CD1c-positive myeloid dendritic cell (primary cell): ENCODE results near the gene PACRGL.

Experiments used
- DNase-seq: peaks from one replicate; pipeline ENCODE4 v3.0.0-alpha.2; 2016; ENCODE audit errors: extremely low spot score

PACRGL gene

DNA sequence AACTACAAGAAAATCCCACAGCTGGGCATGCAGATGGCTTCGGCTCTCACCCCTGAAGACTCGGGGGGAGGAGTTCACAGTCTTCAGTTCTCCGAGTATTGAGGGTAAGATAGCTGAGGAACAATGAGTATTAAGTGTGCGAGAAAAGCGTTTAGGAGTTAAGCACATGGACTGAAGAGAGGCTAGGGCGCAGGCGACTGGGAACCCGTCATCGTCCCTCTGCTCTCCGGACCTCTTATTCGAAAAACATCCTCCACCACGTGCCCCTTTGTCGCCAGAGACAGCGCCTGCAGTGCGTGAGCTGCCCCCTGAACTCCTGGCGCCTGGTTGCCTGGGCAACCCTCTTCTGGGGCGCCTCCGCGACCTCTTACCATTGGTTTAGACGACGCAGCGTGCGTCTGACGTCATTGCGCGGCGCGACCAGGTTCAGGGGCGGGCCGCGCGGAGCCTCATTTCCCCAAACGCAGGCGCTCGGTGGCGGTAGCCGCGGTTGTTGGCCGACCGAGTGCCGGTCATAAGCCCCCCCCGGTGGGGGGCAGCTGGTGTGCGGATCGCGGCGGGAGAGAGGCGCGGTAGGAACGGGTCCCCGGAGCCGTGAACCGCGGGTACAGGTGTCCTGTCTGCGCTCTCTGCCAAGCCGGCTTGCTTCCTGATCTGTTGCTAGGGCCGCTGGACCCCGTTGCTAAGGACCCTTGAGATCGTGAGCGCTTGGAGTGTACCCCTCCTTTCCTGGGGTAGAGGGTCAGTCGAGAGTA is at the start of gene PACRGL:
Gene PACRGL, plus strand, starts transcription at position 452 of the 755 bp plus-strand sequence. CDS start 4,024 bp downstream, outside the sequence.
- peak; percentile 98 for DNase-seq

DNA sequence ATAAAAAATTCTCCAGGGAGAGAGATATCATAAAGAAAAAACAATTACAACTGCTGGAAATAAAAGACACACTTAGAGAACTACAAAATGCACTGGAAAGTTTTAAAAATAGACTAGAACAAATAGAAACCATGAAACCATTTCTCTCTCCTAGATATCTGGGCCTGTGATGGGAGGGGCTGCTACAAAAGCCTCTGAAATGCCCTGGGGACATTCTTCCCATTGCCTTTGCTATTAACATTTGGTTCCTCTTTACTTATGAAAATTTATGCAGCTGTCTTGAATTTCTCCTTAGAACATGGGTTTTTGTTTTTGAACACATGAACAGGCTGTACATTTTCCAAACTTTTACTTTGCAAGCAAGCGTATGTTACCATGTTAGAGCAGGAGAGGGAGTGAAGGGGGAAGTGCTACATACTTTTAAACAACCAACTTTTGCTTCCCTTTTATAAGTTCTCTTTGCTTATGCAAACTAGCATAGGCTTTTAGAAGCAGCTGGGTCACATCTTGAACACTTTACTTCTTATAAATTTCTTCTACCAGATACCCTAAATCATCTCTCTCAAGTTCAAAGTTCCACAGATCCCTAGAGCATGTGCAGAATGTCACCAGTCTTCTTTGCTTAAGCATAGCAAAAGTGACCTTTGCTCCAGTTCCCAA is 47.9 kb upstream of the PACRGL start:
- peak; percentile 63 for DNase-seq

DNA sequence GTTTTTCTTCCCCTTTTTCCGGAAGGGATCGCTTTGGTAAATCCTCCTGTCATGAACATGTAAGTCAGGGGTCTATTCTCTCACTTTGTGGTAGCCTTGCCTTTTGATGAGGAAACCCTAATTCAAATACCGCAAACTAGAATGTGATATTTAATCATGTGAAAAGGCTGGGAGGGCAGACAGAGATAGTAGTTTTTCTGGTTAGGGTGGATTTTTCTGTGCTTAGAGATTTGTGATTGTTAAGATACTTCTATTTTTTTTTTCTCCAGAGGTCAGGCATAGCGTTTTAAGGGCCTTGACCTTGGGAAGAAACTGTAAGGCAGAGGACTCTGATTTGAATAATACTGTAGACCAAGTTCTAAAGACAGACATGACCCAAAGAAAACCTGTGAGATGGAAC is 41.8 kb upstream of the PACRGL start:
- no peak for DNase-seq

DNA sequence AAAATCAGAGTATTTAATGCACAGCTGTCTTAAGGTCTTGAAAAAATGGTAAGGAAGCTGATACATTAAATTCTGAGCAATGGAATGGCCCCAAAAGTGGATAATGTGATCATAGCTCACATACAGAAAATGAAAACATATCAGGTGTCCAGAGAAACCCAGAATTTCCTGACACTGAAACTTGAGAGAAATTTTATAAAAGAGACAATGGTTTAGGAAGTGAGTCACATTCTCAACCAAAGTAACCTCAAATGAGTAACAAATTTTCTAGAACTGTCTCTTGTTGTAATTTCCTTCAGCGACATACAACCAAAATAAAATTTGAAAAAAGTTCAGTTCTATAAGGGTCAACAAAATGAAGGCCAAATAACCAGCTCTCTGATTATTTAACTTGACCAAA is 37.4 kb upstream of the PACRGL start:
- no peak for DNase-seq

DNA sequence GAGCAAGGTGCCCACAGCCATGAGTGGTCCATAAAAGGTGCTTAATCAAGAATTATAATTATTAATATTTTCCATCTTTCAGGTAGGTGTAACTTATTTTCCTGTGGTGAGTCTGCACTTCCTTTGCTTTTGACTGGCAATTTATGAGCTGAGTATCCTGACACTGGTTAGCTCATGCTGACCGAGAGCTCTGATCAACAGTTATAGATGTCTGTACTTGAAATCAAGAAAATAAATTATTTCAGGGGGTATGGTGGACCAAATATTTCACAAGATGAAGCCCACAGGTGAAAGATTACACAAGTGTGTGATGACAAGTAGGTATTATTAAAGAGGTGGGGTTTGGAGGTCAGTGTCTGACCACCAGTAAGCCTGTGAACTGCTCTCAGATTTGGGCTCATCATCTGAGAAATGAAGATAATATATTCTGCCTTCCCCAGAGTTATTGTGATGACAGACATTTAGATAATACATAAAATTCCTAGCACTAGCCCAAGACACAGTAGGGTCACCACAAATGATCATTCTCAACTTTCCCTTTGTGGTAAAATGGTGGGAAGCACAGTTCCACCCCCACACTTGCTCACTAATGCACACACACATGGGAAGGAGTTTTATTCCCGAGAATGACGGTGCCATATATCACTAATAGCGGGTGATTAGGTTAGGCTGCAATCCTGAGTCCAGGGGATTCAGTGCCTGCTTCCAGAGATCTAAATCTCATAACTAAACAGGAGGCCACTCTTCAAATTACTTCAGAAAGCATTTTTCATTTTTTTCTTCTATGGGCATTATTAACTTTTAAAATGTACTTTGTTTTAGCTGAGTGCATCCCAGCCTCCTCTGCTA is 34.0 kb upstream of the PACRGL start:
- DNase-seq, result no peak

DNA sequence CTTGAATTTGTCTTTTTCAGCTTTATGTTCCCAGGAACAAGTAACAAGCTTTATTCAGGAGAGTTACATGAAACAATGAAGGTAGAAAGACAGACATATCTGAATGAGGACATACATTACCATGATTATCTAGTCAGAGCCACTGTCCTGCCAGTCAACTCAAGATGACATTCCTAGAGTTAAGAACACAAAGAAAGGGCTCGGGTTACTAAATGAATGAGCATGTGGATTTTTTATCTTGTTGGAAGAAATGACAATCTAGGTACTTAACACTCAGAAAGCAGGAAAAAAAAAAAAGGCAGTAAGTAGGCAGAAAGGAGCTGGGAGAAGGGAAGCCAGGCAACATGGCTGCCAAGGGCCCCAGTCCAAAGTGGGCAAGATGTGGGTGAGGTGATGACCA is 28.0 kb upstream of the PACRGL start:
- DNase-seq, result no peak

DNA sequence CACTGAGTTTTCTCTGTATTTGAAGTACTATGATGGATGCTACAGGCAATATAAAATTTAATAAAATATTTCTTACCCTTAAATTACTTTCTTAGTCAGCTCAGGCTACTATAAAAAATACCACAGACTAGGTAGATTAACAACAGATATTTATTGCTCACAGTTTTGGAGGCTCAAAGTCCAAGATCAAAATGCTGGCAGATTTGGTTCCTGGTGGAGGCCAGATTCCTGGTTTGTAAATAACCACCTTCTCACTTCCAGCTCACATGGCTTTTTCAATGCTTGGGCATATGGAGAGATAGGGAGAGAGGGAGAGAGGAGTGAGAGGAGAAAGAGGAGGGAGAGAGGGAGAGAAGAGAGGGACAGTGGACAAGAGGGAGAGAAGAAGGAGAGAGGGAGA is 24.5 kb upstream of the PACRGL start:
- no peak for DNase-seq

DNA sequence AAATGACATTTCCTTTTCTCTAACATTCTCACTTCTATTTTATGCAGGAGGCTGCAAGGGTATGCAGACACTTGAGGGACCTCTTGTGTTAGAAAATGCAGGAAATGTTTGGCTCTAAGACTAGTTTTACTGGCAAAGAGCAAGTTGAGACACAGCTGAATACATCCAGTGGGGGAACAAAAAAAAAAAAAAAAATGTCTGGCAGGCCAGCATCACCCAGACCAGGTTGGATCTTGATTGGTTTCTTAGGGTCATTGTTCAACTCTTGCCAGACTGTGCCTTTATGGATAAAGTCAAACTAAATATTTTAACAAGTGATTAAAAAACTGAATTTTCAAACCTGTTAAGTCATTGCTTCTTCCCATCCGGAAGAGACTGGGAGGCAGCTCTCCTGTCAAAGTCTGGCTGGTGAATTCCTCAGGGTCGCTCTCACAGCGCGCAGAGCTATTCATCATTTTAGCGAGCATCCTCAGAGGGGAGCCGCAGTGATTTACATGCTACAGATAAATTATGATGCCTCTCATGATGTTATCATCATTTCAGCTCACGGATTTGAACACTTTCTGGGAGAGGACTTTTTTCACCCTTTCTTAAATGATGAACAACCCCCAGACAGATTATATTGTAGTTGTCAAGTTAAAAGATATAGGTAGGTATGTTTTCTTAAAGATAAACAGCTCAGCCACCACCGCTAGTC is 23.6 kb upstream of the PACRGL start:
- DNase-seq, result no peak

DNA sequence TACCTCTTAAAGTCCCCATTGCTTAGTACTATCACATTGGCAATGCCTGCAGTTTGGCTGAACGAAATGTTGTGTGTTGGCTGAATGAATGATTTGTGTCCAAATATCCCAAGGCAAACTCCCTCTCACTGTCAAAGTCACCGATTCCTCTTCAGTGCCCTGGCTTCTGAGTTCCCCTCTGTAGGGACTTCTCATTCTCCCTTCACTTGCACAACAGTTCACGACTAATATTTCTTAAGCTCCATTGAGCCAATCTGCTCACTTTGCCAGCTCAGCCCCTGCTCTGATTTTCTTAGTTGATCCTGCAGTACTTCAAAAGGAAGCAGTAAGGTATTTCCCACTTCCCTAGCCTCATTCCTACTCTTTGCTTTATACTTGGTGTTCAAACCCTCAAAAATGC is 21.9 kb upstream of the PACRGL start:
- DNase-seq, result no peak

DNA sequence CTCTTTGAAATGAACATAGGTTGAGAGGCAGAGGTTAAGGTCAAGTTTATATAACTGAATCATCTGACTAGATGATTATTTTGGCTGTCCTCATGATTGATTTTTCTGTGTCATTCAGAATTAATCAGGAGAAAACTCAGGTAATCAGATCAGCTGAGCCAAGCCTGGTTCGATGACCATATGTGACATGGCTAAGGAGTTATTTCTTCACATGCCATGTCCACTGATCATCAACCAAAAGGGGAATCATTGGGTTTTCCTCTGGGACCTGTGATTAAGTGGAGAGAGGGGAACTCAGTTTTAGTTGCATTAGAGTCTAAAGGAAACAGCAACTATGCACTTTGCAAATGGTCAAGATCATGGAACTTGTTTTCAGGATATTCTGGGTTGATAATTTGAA is 20.3 kb upstream of the PACRGL start:
- DNase-seq, result no peak

DNA sequence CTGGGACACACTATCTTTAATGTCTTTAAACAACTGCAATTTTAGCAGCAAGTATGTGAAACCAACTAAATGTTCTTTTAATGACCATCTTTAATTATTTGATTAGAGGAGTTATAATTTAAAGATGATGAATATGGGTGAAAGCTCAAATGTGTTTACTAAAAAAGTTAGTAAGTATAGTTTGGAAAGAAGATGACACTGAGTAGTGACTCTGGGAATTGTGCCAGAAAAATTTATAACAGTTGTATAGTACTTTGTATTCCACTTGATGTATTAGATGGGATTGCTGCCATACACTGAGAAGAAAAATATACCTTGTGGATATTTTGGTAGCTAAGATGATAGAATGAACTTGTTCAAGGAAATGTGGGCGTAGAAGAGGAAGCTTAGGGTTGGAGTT is 19.5 kb upstream of the PACRGL start:
- no peak for DNase-seq

DNA sequence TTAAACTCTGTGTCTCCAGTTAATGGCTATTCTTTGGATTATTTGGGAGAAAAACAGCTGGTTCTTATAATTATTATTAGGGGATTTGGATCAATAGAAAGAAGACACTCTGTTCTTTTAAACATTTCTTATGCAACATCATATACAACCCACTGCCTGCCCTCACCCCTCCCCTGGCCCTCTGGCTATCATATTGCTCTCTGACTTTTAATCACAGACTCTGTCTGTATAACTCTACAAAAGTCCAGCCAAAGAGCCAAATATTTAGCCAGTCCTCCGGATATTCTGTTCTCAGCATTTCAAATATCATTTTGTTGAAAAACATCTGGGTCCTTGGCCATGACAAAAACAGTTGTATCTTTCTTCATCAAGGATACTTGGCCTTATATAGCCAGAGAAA is 19.0 kb upstream of the PACRGL start:
- DNase-seq, result no peak

DNA sequence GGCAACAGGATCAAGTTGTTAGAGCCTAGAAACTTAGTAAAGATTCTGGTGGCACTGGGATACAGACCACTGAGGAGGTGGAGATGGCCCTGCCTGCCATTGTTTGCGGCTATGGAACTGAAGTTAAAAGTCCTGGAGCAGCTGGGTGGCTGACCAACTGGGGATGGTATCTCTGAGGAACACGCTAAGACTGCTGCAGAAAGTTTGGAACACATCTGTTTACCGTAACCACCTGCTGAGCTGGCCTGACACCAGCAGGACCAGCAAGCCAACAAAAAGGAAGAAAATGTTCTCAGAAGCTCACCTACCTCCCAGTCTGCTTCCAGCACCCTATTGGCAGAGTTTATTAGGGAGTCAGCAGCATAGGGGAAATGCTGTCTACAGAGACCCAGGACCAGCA is 17.4 kb upstream of the PACRGL start:
- DNase-seq, result no peak

DNA sequence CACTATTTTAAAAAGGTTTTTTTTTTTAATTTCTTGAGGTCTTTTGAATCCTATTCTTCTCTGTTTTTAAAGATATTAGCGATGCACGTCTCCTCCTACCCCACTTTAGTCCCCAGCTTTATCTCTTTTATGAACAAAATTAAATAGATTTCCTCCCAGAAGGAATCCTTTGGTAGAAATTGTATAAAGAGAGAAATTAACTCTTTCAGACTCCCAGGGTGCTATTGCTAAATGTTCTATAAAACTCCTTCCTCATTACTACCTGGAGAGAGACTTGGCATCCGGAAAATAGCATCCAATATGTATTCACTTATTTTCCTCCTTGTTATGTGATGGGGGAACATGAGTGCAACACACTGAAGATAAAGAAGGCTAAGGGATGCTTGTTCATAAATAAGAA is 16.5 kb upstream of the PACRGL start:
- DNase-seq, result no peak

DNA sequence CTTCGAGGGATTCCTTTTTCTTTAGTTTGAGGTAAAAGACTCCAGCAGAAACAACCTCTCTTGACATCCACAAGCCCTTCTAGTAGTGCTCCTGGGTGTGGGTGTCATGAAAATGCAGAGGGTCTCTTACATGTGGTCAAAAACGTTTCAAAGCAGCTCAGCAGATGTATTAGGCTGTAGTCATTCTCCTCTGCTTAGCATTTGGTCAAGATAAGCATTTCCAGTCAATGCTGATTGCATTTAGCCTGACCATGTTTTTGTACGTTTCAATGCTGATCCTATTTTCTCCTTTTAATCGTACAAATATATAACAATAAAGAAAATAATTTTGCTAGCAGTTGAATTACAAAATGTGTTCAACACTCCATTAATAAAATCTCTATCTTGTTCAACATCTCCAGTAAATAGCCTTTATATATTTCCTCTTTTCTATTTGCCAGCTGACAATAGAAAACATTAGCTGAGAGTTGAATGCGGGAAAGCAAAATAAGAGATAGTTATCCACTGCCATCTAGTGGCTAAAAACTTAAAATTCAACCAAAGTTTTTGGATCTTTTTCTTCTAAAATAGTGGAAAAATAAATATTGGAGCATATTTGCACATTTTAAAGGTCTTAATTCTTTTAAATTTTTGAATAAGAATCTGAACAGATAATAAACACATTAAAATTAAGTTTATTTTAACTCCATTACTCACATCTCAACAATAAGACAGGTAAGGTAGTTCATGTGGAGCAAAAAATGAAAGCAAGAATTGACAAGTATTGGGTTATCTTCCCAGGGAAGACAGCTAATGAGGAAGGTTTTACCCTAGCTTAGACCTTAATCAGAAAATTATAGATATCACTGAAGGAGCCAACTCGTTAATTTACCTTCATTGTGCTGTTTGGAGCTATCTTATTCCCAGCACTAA is 15.2 kb upstream of the PACRGL start:
- peak; percentile 74 for DNase-seq

DNA sequence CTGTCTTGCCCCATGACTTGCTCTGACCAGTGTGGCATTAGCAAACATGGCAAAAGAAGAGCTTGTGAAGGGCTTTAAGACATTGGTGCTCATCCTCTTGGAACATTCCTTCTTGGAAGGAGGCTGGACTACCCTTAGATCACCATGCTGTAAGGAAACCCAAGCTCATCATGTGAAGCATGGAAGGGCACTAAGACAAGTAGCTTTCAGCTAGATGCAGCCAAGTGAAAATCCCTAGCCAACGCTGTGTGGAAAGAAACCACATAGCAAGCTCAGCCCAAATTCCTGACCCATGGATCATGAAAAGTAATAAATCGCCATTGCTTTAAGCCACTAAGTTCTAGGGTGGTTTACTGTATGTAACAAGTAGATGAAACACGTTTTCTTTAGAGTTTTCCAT is 12.4 kb upstream of the PACRGL start:
- no peak for DNase-seq

DNA sequence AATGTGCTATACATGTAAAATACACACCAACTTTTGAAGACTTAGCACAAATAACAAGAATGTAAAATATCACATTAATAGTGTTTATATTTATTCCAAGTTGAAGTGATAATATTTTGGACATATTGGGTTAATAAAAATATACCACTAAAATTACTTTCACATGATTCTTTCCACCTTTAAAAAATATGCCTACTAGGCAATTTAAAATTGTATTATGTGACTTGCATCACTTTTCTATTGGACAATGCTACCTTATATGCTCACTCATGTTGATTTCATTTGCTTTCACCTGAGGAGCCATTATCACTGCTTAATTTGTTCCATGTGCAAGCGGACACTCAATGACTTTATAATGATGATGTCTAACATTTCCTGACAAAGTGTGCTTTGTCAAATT is 3.4 kb upstream of the PACRGL start:
- no peak for DNase-seq

DNA sequence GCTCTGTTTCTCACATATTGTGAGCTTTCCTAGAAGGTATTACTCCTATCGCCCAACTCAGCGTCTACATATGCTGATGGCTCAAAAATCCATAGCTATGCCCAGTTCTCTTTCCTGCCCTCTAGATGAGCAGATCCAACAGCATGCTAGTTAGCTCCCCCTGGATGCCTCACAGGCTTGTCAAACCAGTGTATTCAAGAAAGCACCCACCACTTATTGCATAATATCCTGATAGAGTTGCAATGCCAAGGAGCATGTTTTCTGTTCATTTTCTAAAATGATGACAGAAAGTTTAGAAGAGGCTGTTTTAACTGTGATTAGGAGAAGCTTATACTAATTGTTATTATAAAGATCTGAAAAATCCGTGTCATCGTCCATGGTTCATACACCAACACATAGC is 1.9 kb upstream of the PACRGL start:
- DNase-seq, result peak; percentile 30

DNA sequence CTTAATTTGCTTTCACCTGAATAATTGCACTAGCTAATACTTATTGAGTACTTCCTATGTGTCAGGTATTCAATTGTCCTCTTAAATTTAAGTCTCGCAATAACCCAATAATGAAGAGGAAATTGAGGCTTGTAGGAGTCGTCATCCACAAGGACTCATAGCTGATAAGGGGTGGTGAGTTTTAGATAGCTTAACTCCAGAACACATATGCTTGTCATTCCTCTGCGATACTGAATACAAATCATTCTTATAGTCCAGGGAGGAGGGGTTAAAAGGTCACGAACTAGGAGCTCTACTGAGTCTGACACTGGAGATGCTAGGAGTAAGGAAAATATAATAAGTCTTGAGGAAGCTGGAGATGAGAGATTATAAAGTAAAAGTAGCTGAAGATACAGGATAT is 1.4 kb upstream of the PACRGL start:
- no peak for DNase-seq

DNA sequence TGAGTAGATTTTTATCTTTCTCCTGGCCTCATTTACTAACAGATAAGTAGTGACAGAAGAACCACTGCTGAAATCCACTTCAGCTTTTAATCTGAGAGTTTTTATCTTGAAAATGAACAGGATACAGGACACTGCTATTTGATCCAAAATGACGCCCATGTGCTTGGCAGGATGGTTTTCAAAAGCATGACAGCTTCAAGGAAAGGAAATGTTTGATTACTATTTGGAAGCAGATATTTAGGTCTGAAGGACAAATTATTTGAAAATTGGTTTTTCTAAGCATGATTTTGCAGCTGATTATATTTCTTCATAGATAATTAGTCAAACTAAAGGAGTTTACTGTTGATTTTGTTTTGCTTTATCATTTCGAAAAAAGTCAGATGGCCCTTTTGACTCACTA is 11.1 kb downstream of the PACRGL start:
- DNase-seq, result no peak

DNA sequence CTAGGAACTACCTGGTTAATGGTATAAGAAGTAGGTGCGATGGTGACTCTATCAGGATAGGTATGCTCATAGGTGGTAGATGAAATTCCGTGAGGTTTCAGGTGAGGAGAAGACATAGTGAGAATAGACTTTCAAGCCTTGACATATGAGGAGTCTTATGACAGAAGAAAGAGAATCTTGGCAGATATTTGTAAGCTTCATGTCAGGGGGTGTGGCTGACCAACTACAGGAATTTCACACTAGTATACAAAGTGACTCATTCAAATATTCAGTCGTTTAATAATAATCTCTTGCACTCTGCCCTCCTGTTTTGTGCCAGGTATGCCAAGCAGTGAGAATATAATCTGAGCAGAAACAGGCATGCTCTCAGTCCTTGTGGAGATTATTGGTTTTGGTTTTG is 22.8 kb downstream of the PACRGL start:
- no peak for DNase-seq
